OCI-LY3 (cell line): Measurements from ENCODE around the gene ARMC10.

Source experiments
- CTCF ChIP-seq: fragments of 200-600, 300-600 bp; sonication (generic); IDR thresholded peaks from 2 replicates; pipeline ENCODE4 v1.5.1; 2014; ENCODE audit warnings: antibody characterized with exemption, low read length, low read depth
- EZH2phosphoT487 ChIP-seq: fragments of 200-600 bp; shearing (Covaris generic); IDR thresholded peaks from 2 replicates; pipeline ENCODE4 v1.6.1; 2018; ENCODE audit warnings: antibody characterized with exemption, mixed run types, low read depth

- TF ChIP-seq CTCF (no peak), EZH2phosphoT487 (no peak)
These were observed 60.1 kb downstream of the ARMC10 start for GRCh38 chr7:103134836-103135554.
